Endodermal cell (in vitro differentiated cells): ENCODE data around the gene DNAH6. TPM values are rescaled to one million over a fixed set of nuclear protein-coding genes. Genes with fewer than 3 reads are reported as not detected.

Experiments used
- DNase-seq: peaks from one replicate; pipeline ENCODE4 v3.0.0-alpha.2; 2017
- H3K27ac ChIP-seq: 2 replicates; pipeline ENCODE4 v1.5.1; 2013; ENCODE audit warnings: mild to moderate bottlenecking, low read depth, low read length, moderate library complexity
- H3K27me3 ChIP-seq: 2 replicates; pipeline ENCODE4 v1.6.1; 2013; ENCODE audit warnings: mild to moderate bottlenecking, low read length, moderate library complexity; ENCODE audit not compliant: insufficient read depth, control insufficient read depth, poor library complexity, severe bottlenecking
- H3K36me3 ChIP-seq: 2 replicates; pipeline ENCODE4 v1.7.0; 2013; ENCODE audit warnings: mild to moderate bottlenecking, low read length, moderate library complexity; ENCODE audit not compliant: control insufficient read depth, insufficient read depth
- H3K4me1 ChIP-seq: one replicate; pipeline ENCODE4 v1.7.0; 2013; ENCODE audit warnings: low read length; ENCODE audit not compliant: control insufficient read depth, insufficient read depth
- H3K4me3 ChIP-seq: 2 replicates; pipeline ENCODE4 v1.5.1; 2013; ENCODE audit warnings: mild to moderate bottlenecking, low read length, moderate library complexity
- H3K9ac ChIP-seq: 2 replicates; pipeline ENCODE4 v1.6.1; 2013; ENCODE audit warnings: mild to moderate bottlenecking, low read length, moderate library complexity; ENCODE audit not compliant: poor library complexity, severe bottlenecking; ENCODE audit errors: extremely low read depth
- H3K9me3 ChIP-seq: 2 replicates; pipeline ENCODE4 v1.6.1; 2013; ENCODE audit warnings: mild to moderate bottlenecking, low read length, moderate library complexity; ENCODE audit not compliant: control insufficient read depth
- H3K27ac Mint-ChIP-seq: 2 replicates; pipeline ENCODE4 v1.8.0; 2020; ENCODE audit warnings: mixed read lengths
- H3K27me3 Mint-ChIP-seq: 2 replicates; pipeline ENCODE4 v1.8.0; 2021; ENCODE audit warnings: mild to moderate bottlenecking, mixed read lengths; ENCODE audit not compliant: insufficient read depth
- H3K36me3 Mint-ChIP-seq: 2 replicates; pipeline ENCODE4 v1.8.0; 2020; ENCODE audit warnings: low read depth, mixed read lengths
- H3K4me1 Mint-ChIP-seq: 2 replicates; pipeline ENCODE4 v1.8.0; 2020; ENCODE audit warnings: mixed read lengths
- H3K4me3 Mint-ChIP-seq: 2 replicates; pipeline ENCODE4 v1.8.0; 2020; ENCODE audit warnings: mild to moderate bottlenecking, moderate library complexity, mixed read lengths
- H3K9me3 Mint-ChIP-seq: 2 replicates; pipeline ENCODE4 v1.8.0; 2020; ENCODE audit warnings: mild to moderate bottlenecking, mixed read lengths
- WGBS, 2 experiments: methylation state at CpG; one replicate each; pipeline versions ENCODE4 v1.1.5 to v1.1.7; 2013; ENCODE audit warnings: missing lambda C conversion rate in 2 of 2, mixed read lengths in 1 of 2; ENCODE audit not compliant: insufficient coverage in 1 of 2, insufficient read length in 1 of 2; 5-methylcytosine and 5-hydroxymethylcytosine counted together
- total RNA-seq, 2 donors: library from RNA; stranded (reverse); fragmentation: NEBNext Ultra II Directional in 1 of 2; extraction: Animal tissue kit (Norgen Biotek cat#: 25700) in 1 of 2; gene quantifications; 2 replicates in 1 of 2; 3 replicates in 1 of 2; pipeline ENCODE4 v1.2.1, GENCODE V29; 2021
- TF ChIP-seq, protein P1 (sequence below): fragments of 200-600 bp; sonication (generic); conservative IDR thresholded peaks from 2 replicates; pipeline ENCODE4 v1.5.0; 2021; ENCODE audit warnings: antibody characterized with exemption, mild to moderate bottlenecking

The DNAH6 gene
- total RNA-seq, 2 donors from 2014 or later, result 1.6 to 2.0 TPM

DNA sequence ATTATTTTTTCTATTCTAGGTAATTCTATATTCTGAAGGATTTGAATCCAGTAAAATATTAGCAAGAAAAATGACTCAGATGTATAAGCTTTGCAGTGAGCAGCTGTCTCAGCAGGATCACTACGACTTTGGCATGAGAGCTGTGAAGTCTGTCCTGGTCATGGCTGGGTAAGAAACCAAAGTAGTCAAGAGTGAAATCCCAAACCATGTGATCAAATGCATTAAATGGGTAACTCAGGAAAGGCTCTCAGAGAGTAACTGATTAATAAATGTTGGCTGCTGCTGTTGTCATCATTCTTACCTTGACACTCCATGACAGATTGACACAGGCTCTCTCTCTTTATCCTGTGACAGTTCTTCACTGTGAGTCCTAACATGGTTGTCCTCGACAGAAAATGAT lies 124.1 kb downstream of the DNAH6 start:
- no peak overlapping the region for H3K9ac ChIP-seq
- peaks cover 40% of the 10 kb centered on the region for H3K27me3 Mint-ChIP-seq
- no peak overlapping the region for H3K4me3 ChIP-seq
- TF ChIP-seq, protein P1, sequence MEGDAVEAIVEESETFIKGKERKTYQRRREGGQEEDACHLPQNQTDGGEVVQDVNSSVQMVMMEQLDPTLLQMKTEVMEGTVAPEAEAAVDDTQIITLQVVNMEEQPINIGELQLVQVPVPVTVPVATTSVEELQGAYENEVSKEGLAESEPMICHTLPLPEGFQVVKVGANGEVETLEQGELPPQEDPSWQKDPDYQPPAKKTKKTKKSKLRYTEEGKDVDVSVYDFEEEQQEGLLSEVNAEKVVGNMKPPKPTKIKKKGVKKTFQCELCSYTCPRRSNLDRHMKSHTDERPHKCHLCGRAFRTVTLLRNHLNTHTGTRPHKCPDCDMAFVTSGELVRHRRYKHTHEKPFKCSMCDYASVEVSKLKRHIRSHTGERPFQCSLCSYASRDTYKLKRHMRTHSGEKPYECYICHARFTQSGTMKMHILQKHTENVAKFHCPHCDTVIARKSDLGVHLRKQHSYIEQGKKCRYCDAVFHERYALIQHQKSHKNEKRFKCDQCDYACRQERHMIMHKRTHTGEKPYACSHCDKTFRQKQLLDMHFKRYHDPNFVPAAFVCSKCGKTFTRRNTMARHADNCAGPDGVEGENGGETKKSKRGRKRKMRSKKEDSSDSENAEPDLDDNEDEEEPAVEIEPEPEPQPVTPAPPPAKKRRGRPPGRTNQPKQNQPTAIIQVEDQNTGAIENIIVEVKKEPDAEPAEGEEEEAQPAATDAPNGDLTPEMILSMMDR, result no peak
- no peak for DNase-seq
- no peaks in the 10 kb centered on the region for H3K4me1 ChIP-seq
- WGBS, 2 experiments, result 91 to 92% methylated on average over 2 of the region's 2 CpGs
- H3K9me3 ChIP-seq, result peaks cover 16% of the 10 kb centered on the region
- H3K36me3 ChIP-seq, result no peaks in the 10 kb centered on the region
- no peak overlapping the region for H3K4me3 Mint-ChIP-seq
- H3K27me3 ChIP-seq, result no peaks in the 10 kb centered on the region
- no peak overlapping the region for H3K27ac Mint-ChIP-seq
- peaks cover 6% of the 10 kb centered on the region for H3K9me3 Mint-ChIP-seq
- H3K36me3 Mint-ChIP-seq, result peaks cover 4% of the 10 kb centered on the region
- peaks cover 3% of the 10 kb centered on the region for H3K4me1 Mint-ChIP-seq
- H3K27ac ChIP-seq, result no peak overlapping the region

DNA sequence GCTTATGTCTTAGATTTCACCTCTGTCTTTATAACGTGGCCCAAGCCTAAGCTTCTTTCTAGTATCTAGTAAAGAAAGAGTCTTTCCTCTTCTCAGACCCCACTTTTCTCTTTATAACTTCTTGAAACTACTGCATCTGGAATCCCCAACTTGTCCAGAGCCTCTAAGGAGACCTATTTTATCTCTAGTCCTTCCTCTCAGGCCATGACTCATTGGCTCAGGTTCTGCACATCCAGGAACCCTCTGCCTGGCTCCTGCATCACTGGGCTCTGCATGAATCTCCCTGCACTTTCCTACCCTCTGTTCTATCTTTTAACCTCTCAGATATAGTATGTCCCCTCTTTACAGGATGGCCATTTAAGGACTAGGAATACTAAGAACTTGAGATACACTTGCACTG lies 124.7 kb downstream of the DNAH6 start:
- H3K27me3 Mint-ChIP-seq, result peaks cover 36% of the 10 kb centered on the region
- H3K9me3 Mint-ChIP-seq, result peaks cover 9% of the 10 kb centered on the region
- peaks cover 4% of the 10 kb centered on the region for H3K36me3 Mint-ChIP-seq
- 86% methylated on average over 1 of the region's 1 CpG for WGBS, 2 experiments
- no peak for DNase-seq
- H3K4me1 Mint-ChIP-seq, result peaks cover 3% of the 10 kb centered on the region
- no peaks in the 10 kb centered on the region for H3K36me3 ChIP-seq
- no peak overlapping the region for H3K27ac ChIP-seq
- no peaks in the 10 kb centered on the region for H3K4me1 ChIP-seq
- H3K4me3 Mint-ChIP-seq, result no peak overlapping the region
- no peak overlapping the region for H3K4me3 ChIP-seq
- no peak overlapping the region for H3K9ac ChIP-seq
- H3K27me3 ChIP-seq, result no peaks in the 10 kb centered on the region
- peaks cover 16% of the 10 kb centered on the region for H3K9me3 ChIP-seq
- H3K27ac Mint-ChIP-seq, result no peak overlapping the region
- TF ChIP-seq, protein P1, result no peak

DNA sequence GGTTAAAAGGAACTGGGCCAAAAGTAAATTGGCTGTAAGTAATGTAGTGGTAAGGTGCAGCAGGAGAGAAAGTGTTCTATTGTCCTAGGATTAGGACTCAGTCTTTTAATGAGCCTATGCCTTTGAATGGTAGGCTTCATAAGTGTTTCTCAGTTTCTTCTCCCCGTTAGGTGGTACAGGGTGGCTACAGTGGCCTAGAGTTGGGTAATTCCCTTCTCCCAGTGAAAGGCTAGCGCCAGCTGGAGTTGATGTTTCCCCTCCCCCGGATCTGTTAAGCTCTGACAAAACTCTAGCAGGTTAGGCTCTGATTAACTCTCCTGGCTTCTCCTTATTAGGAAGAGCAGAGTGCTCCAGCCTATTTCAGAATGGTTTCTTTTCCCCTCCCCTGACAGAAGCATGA lies 127.7 kb downstream of the DNAH6 start:
- H3K9me3 Mint-ChIP-seq, result peaks cover 9% of the 10 kb centered on the region
- H3K36me3 Mint-ChIP-seq, result peaks cover 4% of the 10 kb centered on the region
- H3K27me3 Mint-ChIP-seq, result peaks cover 25% of the 10 kb centered on the region
- H3K36me3 ChIP-seq, result no peaks in the 10 kb centered on the region
- H3K4me1 Mint-ChIP-seq, result peaks cover 3% of the 10 kb centered on the region
- no peak overlapping the region for H3K27ac Mint-ChIP-seq
- no peak overlapping the region for H3K9ac ChIP-seq
- TF ChIP-seq, protein P1, result no peak
- no peak overlapping the region for H3K4me3 Mint-ChIP-seq
- H3K9me3 ChIP-seq, result peaks cover 16% of the 10 kb centered on the region
- WGBS, 2 experiments, result 77 to 82% methylated on average over 3 of the region's 3 CpGs
- no peaks in the 10 kb centered on the region for H3K27me3 ChIP-seq
- no peak overlapping the region for H3K4me3 ChIP-seq
- DNase-seq, result no peak
- H3K4me1 ChIP-seq, result no peaks in the 10 kb centered on the region
- no peak overlapping the region for H3K27ac ChIP-seq
